Transverse colon (tissue), 4 donors: ENCODE results near the gene PPP2R2C. TPM values are rescaled to one million over a fixed set of nuclear protein-coding genes. Genes with fewer than 3 reads are reported as not detected.
A peak's percentile ranks its signal among the peaks of the same experiment; 100 is the strongest.

Experiments
- DNase-seq: peaks from one replicate; pipeline ENCODE4 v3.0.0-alpha.2; 2019
- H3K27ac ChIP-seq, 4 donors: fragments of 200-600 bp; sonication (generic); 2 replicates each; pipeline ENCODE4 v1.5.1; 2016 to 2018; ENCODE audit warnings: inconsistent platforms in 4 of 4
- H3K27me3 ChIP-seq: fragments of 200-600 bp; sonication (generic); 2 replicates; pipeline ENCODE4 v1.5.1; 2017; ENCODE audit warnings: inconsistent platforms
- H3K36me3 ChIP-seq, 4 donors: fragments of 200-600 bp; sonication (generic); 2 replicates each; pipeline ENCODE4 v1.5.1; 2017 to 2019; ENCODE audit warnings: inconsistent platforms in 4 of 4
- H3K4me1 ChIP-seq, 4 donors: fragments of 200-600 bp; sonication (generic); 2 replicates each; pipeline ENCODE4 v1.5.1; 2017 to 2020; ENCODE audit warnings: inconsistent platforms in 4 of 4
- H3K4me3 ChIP-seq, 4 donors: fragments of 200-600 bp; sonication (generic); 1 replicate in 1 of 4; 2 replicates in 3 of 4; pipeline versions ENCODE4 v1.5.1 to v1.6.1; 2017 to 2019; ENCODE audit warnings: inconsistent platforms in 4 of 4
- H3K9me3 ChIP-seq, 2 donors: fragments of 200-600 bp; sonication (generic); 2 replicates each; pipeline ENCODE4 v1.5.1; 2017 to 2019; ENCODE audit warnings: inconsistent platforms in 2 of 2
- EP300 ChIP-seq: sonication (generic); formaldehyde crosslinking; IDR thresholded peaks from one replicate; pipeline ENCODE4 v1.6.1; 2017; ENCODE audit warnings: antibody characterized with exemption, low read depth
- POLR2A ChIP-seq: fragments of 450-650 bp; IDR thresholded peaks from one replicate; pipeline ENCODE4 v1.6.1; 2016; ENCODE audit warnings: antibody characterized with exemption, mild to moderate bottlenecking, moderate library complexity
- POLR2AphosphoS5 ChIP-seq, 3 donors: sonication (generic); formaldehyde crosslinking; IDR thresholded peaks; one replicate each; pipeline ENCODE4 v1.6.1; 2016; ENCODE audit warnings: antibody characterized with exemption in 3 of 3
- WGBS, 2 donors: methylation state at CpG; one replicate each; pipeline ENCODE4 v1.1.5; 2018; ENCODE audit warnings: low coverage in 1 of 2; 5-methylcytosine and 5-hydroxymethylcytosine counted together
- in situ Hi-C, 4 donors: fragments of 200-750 bp; cut with MboI; loops; one replicate each; pipeline versions ENCODE4 v1.15.0 to v1.15.1; 2017; ENCODE audit warnings: low sequenced_read_pairs in 3 of 4, low pct_ligation_motif_present in 1 of 4, low pct_unique_long_range_greater_than_20kb in 1 of 4
- intact Hi-C: fragments of 100-400 bp; cut with DNase I; formaldehyde crosslinking; loops from one replicate; pipeline ENCODE4 v1.15.1; 2023; ENCODE audit warnings: low total_unique reads
- total RNA-seq, 4 donors: library from RNA; depleted of rRNA; stranded (reverse); fragments of >200 nt; gene quantifications; one replicate each; pipeline ENCODE4 v1.1.0, GENCODE V29; 2016
- TF ChIP-seq, protein P1 (sequence below), 5 experiments: fragments of 200-600 bp in 3 of 5; fragments of 450-650 bp in 2 of 5; sonication (generic) in 3 of 5; IDR thresholded peaks; 1 replicate in 2 of 5; 2 replicates in 3 of 5; pipeline ENCODE4 v1.5.1; 2016 to 2017; ENCODE audit warnings: antibody characterized with exemption in 5 of 5, inconsistent platforms in 3 of 5, mild to moderate bottlenecking in 2 of 5, moderate library complexity in 1 of 5

PPP2R2C gene
- total RNA-seq, 4 donors from 2014 or later, result 0.27 to 8.8 (median 1.7) TPM

GRCh38 chr4:6299875-6300274, 172.5 kb downstream of the PPP2R2C start:
- Histone ChIP-seq H3K4me1 (no peaks in the 10 kb centered on the region), H3K27me3 (no peaks in the 10 kb centered on the region), H3K27ac (no peak overlapping the region), H3K9me3 (no peaks in the 10 kb centered on the region), H3K4me3 (no peak overlapping the region), H3K36me3 (peaks cover 0 to 5% (median 0%) of the 10 kb centered on the region in 4 donors)
- 93 to 100% methylated on average over 4 to 12 of the region's 12 CpGs for WGBS, 2 donors
- in situ Hi-C loops (no loop called here), intact Hi-C loops (no loop called here)
- no peak for DNase-seq
- TF ChIP-seq POLR2A (no peak), POLR2AphosphoS5 (IDR thresholded peaks at IDR 0.05) (no peak), EP300 (no peak)

- in situ Hi-C loops, result no loop called here
- TF ChIP-seq EP300 (no peak), POLR2AphosphoS5 (IDR thresholded peaks at IDR 0.05) (no peak), POLR2A (no peak)
- TF ChIP-seq, protein P1, sequence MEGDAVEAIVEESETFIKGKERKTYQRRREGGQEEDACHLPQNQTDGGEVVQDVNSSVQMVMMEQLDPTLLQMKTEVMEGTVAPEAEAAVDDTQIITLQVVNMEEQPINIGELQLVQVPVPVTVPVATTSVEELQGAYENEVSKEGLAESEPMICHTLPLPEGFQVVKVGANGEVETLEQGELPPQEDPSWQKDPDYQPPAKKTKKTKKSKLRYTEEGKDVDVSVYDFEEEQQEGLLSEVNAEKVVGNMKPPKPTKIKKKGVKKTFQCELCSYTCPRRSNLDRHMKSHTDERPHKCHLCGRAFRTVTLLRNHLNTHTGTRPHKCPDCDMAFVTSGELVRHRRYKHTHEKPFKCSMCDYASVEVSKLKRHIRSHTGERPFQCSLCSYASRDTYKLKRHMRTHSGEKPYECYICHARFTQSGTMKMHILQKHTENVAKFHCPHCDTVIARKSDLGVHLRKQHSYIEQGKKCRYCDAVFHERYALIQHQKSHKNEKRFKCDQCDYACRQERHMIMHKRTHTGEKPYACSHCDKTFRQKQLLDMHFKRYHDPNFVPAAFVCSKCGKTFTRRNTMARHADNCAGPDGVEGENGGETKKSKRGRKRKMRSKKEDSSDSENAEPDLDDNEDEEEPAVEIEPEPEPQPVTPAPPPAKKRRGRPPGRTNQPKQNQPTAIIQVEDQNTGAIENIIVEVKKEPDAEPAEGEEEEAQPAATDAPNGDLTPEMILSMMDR (IDR thresholded peaks at IDR 0.05), result no peak
- WGBS, 2 donors, result 75% methylated on average over 6 of the region's 6 CpGs; no CpG with 5 or more reads in 1 of the 2 donors
Measured at GRCh38 chr4:6298852-6299251, 173.6 kb downstream of the PPP2R2C start.

GRCh38 chr4:6298035-6298434, 174.4 kb downstream of the PPP2R2C start:
- TF ChIP-seq POLR2A (no peak), EP300 (no peak), POLR2AphosphoS5 (IDR thresholded peaks at IDR 0.05) (no peak)
- TF ChIP-seq, protein P1 (IDR thresholded peaks at IDR 0.05), result no peak
- H3K4me1 ChIP-seq, result no peaks in the 10 kb centered on the region
- peaks cover 0 to 5% (median 0%) of the 10 kb centered on the region in 4 donors for H3K36me3 ChIP-seq
- H3K4me3 ChIP-seq, result no peak overlapping the region
- no peaks in the 10 kb centered on the region for H3K27me3 ChIP-seq
- in situ Hi-C loops, result no loop called here
- intact Hi-C loops, result no loop called here
- H3K9me3 ChIP-seq, result no peaks in the 10 kb centered on the region
- peak overlapping the region in 2 of 4 donors; percentile 21 to 40 for H3K27ac ChIP-seq
- WGBS, 2 donors, result 72% methylated on average over 13 of the region's 13 CpGs; no CpG with 5 or more reads in 1 of the 2 donors
- peak; percentile 15 for DNase-seq

More at GRCh38 chr4:6298852-6299251, 173.6 kb downstream of the PPP2R2C start:
- no peak overlapping the region for H3K4me3 ChIP-seq
- H3K27me3 ChIP-seq, result no peaks in the 10 kb centered on the region
- peak overlapping the region in 2 of 4 donors; percentile 21 to 40 for H3K27ac ChIP-seq
- DNase-seq, result no peak
- no peaks in the 10 kb centered on the region for H3K9me3 ChIP-seq
- intact Hi-C loops, result no loop called here
- H3K36me3 ChIP-seq, result peaks cover 0 to 5% (median 0%) of the 10 kb centered on the region in 4 donors
- no peaks in the 10 kb centered on the region for H3K4me1 ChIP-seq

- peak overlapping the region in 1 of 4 donors; percentile 40 for H3K27ac ChIP-seq
- no peak for DNase-seq
- no peaks in the 10 kb centered on the region for H3K27me3 ChIP-seq
- H3K9me3 ChIP-seq, result no peaks in the 10 kb centered on the region
- in situ Hi-C loops (no loop called here), intact Hi-C loops (no loop called here)
- H3K4me1 ChIP-seq, result no peaks in the 10 kb centered on the region
- 83 to 85% methylated on average over 4 to 15 of the region's 15 CpGs for WGBS, 2 donors
- TF ChIP-seq, protein P1 (IDR thresholded peaks at IDR 0.05), result no peak
- no peak for TF ChIP-seq POLR2A
- TF ChIP-seq EP300, result no peak
- TF ChIP-seq POLR2AphosphoS5 (IDR thresholded peaks at IDR 0.05), result no peak
- peaks cover 0 to 5% (median 0%) of the 10 kb centered on the region in 4 donors for H3K36me3 ChIP-seq
- no peak overlapping the region for H3K4me3 ChIP-seq
Measured at GRCh38 chr4:6297266-6297815, 175.1 kb downstream of the PPP2R2C start.

DNA sequence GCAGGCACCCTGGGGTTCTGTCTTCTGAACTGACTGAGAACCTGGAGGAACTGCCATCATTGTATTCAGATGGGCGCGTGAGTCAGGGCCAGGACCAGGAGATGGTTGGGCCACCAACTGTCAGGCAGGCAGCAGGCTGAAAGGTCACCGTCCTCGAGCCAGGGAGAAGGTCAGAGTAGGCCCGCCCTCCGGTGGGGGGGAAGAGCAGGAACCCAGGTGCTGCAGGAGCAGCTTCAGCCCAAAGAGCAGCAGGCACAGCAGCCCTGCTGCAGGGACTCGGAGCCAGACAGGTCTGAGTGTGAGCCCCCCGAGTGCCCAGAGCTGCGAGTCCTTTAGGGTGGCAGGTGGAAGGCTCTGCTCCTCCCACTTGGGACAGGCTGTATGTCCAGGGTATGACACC, 176.4 kb downstream of the PPP2R2C start:
- DNase-seq, result no peak
- in situ Hi-C loops (no loop called here), intact Hi-C loops (no loop called here)
- WGBS, 2 donors, result 86% methylated on average over 9 of the region's 9 CpGs; no CpG with 5 or more reads in 1 of the 2 donors
- H3K4me3 ChIP-seq, result no peak overlapping the region
- no peaks in the 10 kb centered on the region for H3K36me3 ChIP-seq
- TF ChIP-seq EP300, result no peak
- TF ChIP-seq, protein P1 (IDR thresholded peaks at IDR 0.05), result no peak
- no peak for TF ChIP-seq POLR2A
- TF ChIP-seq POLR2AphosphoS5 (IDR thresholded peaks at IDR 0.05), result no peak
- no peaks in the 10 kb centered on the region for H3K9me3 ChIP-seq
- no peaks in the 10 kb centered on the region for H3K4me1 ChIP-seq
- no peak overlapping the region for H3K27ac ChIP-seq
- no peaks in the 10 kb centered on the region for H3K27me3 ChIP-seq
